ENCODE measurements around the gene UFSP2. TPM values are rescaled to one million over a fixed set of nuclear protein-coding genes. Genes with fewer than 3 reads are reported as not detected.

The UFSP2 gene, protein sequence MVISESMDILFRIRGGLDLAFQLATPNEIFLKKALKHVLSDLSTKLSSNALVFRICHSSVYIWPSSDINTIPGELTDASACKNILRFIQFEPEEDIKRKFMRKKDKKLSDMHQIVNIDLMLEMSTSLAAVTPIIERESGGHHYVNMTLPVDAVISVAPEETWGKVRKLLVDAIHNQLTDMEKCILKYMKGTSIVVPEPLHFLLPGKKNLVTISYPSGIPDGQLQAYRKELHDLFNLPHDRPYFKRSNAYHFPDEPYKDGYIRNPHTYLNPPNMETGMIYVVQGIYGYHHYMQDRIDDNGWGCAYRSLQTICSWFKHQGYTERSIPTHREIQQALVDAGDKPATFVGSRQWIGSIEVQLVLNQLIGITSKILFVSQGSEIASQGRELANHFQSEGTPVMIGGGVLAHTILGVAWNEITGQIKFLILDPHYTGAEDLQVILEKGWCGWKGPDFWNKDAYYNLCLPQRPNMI
- 22.8 TPM for polyA plus RNA-seq (2012; ENCODE audit: missing spikeins)

DNA sequence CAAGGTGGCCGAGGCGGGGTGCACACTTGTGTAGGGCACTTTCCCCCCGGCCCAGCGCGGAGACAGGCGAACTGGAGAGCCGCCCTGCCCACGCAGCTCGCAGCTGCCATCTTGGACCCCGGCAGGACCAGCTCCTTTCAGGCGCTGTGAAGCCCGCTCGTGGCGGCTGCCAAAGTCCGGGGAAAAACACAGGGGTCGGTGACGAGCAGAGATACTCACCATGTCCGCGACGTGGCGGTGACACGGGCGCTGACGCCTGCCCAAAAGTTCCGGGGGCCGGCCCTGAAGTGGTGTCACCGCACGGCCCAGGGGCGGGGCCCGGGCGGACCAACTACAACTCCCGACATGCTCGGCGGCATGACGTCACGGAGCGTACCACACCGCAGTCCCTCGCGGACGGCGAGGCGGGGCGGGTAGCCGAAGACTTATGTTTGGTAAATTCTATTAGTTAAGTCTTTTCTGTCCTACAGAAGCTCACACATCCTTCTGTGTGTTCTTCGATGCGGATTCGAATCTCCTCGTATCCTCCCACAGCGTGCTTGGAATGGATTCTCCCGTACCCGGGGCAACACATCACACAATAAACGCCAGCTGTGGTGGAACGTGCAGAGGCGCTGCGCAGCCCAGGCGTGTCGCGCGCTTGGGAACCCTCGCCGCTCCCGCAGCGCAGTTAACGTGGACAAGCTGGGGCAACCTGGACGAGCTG is at the start of gene UFSP2:
Gene UFSP2 (minus strand): TSS at position 318 of the 706 bp plus-strand sequence. CDS start 96 bp downstream, at position 222.
- peak; percentile 99 for FAIRE-seq
- TF ChIP-seq POLR2A (IDR thresholded peaks at IDR 0.05; ENCODE audit: low read depth, low read length) (no peak; the same call in 1 of the 2 replicates), TAF1 (IDR thresholded peaks at IDR 0.05; ENCODE audit: borderline replicate concordance, low read depth, low read length) (peak; percentile 61), POLR2AphosphoS5 (IDR thresholded peaks at IDR 0.05; ENCODE audit: low read depth, low read length) (peak; percentile 25; the same call in 1 of the 2 replicates)
- DNase-seq (ENCODE audit: insufficient read length): peak; percentile 77

DNA sequence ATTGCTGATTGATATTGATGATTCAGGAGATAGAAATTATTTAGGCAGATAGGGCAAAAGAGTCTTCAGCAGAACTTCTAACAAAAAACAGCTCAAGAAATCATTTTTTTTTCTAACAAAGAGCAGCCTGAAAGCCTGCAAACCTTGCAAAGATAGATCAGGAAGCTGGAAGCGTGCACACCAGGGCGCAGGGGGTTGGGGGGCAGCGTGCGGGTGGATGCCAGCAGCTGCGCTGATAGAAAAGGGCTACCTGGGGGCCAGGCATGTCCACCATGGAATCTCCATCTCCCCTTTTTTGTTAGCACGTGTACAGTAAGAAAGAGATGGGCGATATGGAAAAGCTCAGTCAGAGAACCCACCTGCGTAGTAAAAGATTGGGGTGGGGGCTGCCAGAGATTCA is 47.5 kb upstream of the UFSP2 start:
- DNase-seq (ENCODE audit: insufficient read length) (no peak), FAIRE-seq (no peak)
- TF ChIP-seq POLR2A (IDR thresholded peaks at IDR 0.05; ENCODE audit: low read depth, low read length) (no peak), TAF1 (IDR thresholded peaks at IDR 0.05; ENCODE audit: borderline replicate concordance, low read depth, low read length) (no peak), POLR2AphosphoS5 (IDR thresholded peaks at IDR 0.05; ENCODE audit: low read depth, low read length) (no peak)

DNA sequence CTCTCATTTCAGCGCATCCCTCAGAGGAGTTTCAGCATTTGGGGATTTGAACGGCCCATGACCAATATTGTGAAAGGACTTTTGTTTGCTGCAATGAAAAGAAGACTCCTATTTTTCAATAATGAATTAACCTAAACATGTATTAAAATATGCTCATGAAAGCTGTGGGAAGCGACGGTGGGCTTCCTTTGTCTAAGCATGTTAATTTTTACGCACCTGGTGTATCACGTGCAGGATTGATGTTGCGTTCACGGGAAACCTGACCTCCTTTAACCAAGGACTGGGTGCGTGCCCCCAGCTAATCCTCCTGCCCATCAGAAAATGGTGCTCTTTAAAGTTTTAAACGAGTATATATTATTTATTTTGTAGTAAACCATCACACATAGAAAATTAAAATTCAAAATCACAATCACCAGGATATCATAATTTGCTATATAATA is 46.4 kb upstream of the UFSP2 start:
- no peak for FAIRE-seq
- TF ChIP-seq TAF1 (IDR thresholded peaks at IDR 0.05; ENCODE audit: borderline replicate concordance, low read depth, low read length) (no peak), POLR2A (IDR thresholded peaks at IDR 0.05; ENCODE audit: low read depth, low read length) (no peak), POLR2AphosphoS5 (IDR thresholded peaks at IDR 0.05; ENCODE audit: low read depth, low read length) (no peak)
- DNase-seq (ENCODE audit: insufficient read length): peak; percentile 24

DNA sequence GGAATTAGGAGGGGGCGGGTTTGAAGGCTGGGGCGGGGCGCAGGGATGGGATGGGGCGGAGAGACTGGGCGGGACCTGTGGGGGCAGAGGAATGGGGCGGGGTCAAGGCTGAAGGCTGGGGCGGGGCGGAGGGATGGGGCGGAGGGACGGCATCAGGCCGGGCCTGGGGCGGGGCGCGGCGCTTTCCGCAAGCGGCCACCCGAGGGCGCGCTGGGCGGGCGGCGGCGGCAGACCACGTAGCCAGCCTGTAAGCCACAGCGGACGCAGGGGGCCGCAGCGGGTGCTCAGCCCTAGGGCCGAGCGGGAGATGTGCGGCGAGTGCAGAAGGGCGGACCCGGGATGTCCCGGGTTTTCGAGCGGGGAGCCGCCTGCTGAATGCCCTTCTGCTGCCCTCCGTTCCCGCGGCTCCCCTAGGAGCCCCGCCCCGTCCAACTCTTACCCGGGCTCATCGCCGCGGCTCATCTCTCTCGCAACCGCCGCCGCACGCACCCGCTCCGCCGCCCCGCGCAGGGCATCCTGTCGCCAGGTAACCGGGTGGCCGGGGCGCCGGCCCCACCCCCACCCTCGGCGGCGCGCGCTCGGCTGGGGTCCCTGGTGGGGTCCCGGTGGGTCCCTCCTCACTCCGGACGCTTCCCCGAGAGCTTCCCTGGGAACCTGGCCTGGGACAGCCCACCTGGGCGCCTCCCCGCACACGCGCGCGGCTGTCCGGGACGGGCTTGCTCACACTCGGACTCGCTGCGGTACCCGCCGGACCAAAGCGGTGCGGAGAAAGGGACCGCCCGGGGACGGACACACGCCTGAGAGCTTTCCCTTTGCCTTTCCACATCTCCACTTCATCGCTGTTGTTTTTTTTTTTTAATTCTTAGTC is 45.7 kb upstream of the UFSP2 start, which contains the start of gene CCDC110:
Gene CCDC110 (minus strand): TSS at position 499 of the 868 bp plus-strand sequence. CDS start 50 bp downstream, at position 449.
- TF ChIP-seq TAF1 (IDR thresholded peaks at IDR 0.05; ENCODE audit: borderline replicate concordance, low read depth, low read length) (no peak), POLR2AphosphoS5 (IDR thresholded peaks at IDR 0.05; ENCODE audit: low read depth, low read length) (no peak), POLR2A (IDR thresholded peaks at IDR 0.05; ENCODE audit: low read depth, low read length) (peak; percentile 45; the same call in 1 of the 2 replicates)
- DNase-seq (ENCODE audit: insufficient read length): peak; percentile 79
- peak; percentile 90 for FAIRE-seq

DNA sequence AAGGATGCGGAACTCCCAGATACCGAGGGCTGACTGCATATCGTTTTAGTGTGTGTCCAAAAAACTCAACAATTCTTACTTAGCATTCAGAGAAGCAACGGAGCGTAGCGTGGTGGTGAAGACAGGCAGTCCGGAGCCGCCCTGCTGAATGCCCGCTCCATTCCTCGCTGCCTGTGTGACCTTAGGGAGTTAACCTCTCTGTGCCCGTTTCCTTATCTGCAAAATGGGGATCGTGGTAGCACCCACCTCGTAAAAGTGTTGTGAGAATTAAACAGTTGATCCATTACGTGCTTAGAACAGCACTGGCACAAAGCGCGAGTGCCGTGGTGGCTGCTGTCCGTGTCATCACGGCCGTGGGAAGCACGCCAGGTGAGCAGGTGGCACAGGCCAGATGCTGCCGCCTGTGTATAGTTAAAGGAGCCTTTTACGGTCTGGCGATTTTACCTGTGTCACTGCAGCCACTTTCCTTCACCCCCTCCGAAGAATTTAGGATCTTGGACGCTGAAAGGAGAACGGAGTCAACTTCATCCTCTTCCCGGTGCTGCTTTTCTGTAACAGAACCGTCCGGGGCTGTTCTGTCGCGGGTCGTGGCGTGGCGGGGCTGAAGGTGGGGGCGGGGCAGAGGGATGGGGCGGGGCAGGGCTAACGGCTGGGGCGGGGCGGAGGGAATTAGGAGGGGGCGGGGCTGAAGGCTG is 44.9 kb upstream of the UFSP2 start:
- peak; percentile 85 for FAIRE-seq
- no peak for DNase-seq (ENCODE audit: insufficient read length)
- TF ChIP-seq POLR2AphosphoS5 (IDR thresholded peaks at IDR 0.05; ENCODE audit: low read depth, low read length) (no peak), POLR2A (IDR thresholded peaks at IDR 0.05; ENCODE audit: low read depth, low read length) (no peak), TAF1 (IDR thresholded peaks at IDR 0.05; ENCODE audit: borderline replicate concordance, low read depth, low read length) (no peak)

DNA sequence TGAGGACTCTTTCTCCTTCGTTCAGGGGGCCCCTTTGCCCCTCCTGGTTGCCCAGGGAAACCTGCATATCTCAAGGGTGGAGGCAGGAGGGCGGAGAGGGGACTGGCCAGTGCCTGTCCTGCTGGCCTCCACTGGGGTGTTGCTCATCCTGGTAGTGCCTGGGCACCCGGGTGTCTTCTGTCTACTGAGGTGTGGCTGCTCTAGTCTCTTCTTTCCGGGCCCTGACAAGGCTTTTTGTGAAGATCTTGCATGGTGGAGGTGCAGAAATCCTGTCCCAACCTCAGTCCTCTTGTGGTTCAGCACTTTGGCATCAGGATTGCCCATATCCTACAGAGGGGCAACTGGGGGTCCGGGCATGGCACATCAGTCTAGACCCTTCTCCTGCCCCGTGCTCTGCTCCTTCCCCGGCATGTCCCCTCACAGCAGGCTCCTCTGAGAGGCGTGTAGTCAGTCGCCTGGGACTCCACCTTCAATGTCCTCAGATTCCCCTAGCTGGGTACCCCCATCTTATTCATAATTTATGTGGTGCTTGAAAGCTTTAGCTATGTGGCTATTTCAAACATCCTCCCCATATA is 43.9 kb upstream of the UFSP2 start:
- TF ChIP-seq TAF1 (IDR thresholded peaks at IDR 0.05; ENCODE audit: borderline replicate concordance, low read depth, low read length): no peak
- no peak for TF ChIP-seq POLR2AphosphoS5 (IDR thresholded peaks at IDR 0.05; ENCODE audit: low read depth, low read length)
- no peak for TF ChIP-seq POLR2A (IDR thresholded peaks at IDR 0.05; ENCODE audit: low read depth, low read length)
- FAIRE-seq (peak; percentile 62), DNase-seq (ENCODE audit: insufficient read length) (no peak)

DNA sequence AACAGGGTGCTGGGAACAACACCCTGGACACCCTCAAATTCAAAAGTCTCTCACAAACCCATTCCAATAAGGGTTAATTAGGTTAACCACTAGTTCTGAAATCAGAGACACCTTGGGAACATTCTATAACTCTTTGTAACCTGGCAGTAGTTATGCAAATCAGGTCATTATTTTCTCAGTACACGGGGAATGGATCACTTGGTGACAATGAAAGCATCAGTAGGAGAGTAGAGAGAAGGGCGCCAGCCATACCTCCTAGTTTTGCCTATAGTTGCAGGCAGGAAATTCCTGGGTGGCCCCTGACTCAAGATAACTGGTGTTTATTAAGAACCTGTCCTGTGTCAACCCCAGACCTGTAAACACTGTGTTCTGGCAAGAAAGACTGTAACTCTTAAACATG is 43.2 kb upstream of the UFSP2 start:
- FAIRE-seq (no peak), DNase-seq (ENCODE audit: insufficient read length) (no peak)
- TF ChIP-seq POLR2A (IDR thresholded peaks at IDR 0.05; ENCODE audit: low read depth, low read length) (no peak), POLR2AphosphoS5 (IDR thresholded peaks at IDR 0.05; ENCODE audit: low read depth, low read length) (no peak)

DNA sequence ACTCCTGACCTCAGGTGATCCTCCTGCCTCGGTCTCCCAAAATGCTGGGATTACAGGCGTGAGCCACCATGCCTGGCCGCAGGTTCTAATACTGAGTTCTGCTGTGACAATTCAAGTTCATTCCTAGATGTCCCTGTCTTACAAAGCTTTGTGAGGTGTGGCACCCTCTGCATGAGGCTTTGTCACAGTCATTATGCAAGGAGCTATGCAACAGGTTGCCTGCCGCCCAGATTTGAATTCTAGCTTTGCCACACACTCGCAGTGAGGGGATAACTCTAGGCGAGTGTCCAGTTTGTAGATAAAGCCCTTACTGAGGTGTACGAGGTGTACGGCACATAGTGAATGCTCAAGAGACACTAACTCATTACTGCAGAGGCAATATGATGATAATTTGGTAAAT is 42.2 kb upstream of the UFSP2 start:
- no peak for TF ChIP-seq POLR2AphosphoS5 (IDR thresholded peaks at IDR 0.05; ENCODE audit: low read depth, low read length)
- DNase-seq (ENCODE audit: insufficient read length) (no peak), FAIRE-seq (no peak)

DNA sequence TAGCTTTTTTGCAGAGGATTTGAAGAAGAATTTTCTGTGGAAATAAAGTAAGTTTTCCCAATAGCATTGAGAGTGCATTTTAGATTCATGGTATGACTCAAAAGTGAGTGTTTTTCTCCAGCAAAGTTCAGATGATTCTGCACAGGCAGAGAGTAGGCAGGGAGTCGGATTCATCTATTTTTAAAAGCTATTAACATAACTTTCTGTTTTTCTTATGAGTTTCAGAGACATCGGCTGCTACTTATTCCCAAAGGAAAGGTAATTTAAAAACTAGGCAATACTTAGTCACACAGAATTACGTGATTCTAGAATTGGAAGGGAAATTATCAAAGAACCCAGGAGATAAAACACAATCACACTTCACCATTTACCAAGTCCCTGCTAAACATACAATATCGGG is 41.3 kb upstream of the UFSP2 start:
- TF ChIP-seq POLR2AphosphoS5 (IDR thresholded peaks at IDR 0.05; ENCODE audit: low read depth, low read length) (no peak), POLR2A (IDR thresholded peaks at IDR 0.05; ENCODE audit: low read depth, low read length) (no peak), TAF1 (IDR thresholded peaks at IDR 0.05; ENCODE audit: borderline replicate concordance, low read depth, low read length) (no peak)
- FAIRE-seq (no peak), DNase-seq (ENCODE audit: insufficient read length) (no peak)

DNA sequence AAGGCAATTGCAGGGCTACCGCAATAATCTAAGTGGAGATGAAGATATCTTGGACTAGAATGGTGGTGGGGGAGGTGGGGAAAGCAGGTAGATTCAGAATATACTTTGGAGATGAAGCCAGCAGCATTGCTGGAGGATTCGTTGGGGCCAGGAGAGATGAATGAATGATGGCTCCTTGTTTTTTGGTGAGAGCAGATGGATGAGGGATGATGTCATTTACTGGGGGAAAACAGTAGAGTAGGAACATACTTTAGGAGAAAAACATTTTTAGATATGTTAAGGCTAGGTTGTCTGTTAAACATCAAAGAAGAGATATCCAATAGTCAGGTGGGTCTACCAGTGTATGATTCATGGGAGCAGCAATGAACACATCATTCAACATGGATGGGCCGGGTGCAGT is 39.9 kb upstream of the UFSP2 start:
- no peak for DNase-seq (ENCODE audit: insufficient read length)
- TF ChIP-seq POLR2A (IDR thresholded peaks at IDR 0.05; ENCODE audit: low read depth, low read length) (no peak), TAF1 (IDR thresholded peaks at IDR 0.05; ENCODE audit: borderline replicate concordance, low read depth, low read length) (no peak), POLR2AphosphoS5 (IDR thresholded peaks at IDR 0.05; ENCODE audit: low read depth, low read length) (no peak)
- FAIRE-seq: no peak

Data from GM12892 (cell line).